ENCODE measurements around the gene ARL5B.
"Not testable (repeated sequence)": the region's sequence is repeated elsewhere in the genome, so short reads cannot be mapped to it uniquely, and the experiment has no call there.

ARL5B gene, protein sequence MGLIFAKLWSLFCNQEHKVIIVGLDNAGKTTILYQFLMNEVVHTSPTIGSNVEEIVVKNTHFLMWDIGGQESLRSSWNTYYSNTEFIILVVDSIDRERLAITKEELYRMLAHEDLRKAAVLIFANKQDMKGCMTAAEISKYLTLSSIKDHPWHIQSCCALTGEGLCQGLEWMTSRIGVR

DNA sequence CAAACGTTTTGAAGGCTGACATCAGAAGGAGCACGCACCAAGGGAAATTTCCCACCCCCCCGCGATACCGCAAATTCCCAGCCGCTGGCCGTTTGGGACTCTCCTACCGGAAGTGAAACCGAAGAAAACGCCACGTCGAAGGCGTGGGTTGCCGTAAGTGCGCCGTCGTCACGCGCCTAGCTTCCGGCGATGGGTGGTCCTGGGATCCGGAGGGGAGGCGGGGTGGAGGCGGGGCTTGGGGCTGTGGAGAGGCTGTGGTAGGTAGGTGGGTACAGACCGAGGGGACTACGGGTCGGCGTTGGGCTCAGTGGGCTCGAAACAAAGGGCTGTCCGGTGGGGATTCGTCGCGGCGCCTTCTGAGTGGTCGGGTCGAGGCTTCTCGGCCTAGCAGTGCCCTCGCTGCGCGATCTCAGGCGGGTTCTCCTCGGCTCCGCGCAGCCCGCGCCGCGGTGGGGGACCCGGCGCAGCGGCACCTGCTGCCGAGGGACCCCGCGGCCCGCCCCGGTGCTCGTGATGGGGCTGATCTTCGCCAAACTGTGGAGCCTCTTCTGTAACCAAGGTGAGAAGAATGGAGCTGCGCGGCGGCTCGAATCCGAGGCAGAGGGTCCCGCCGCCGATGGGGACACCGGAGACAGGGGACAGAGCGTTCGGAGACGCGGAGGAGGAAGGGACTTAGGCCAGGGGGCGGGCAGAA is at the start of gene ARL5B:
TSS of gene ARL5B (plus strand) at position 307 of the 694 bp plus-strand sequence. CDS start at position 514, 207 bp downstream.
- peak; percentile 71 for DNase-seq (ENCODE audit: low spot score)

DNA sequence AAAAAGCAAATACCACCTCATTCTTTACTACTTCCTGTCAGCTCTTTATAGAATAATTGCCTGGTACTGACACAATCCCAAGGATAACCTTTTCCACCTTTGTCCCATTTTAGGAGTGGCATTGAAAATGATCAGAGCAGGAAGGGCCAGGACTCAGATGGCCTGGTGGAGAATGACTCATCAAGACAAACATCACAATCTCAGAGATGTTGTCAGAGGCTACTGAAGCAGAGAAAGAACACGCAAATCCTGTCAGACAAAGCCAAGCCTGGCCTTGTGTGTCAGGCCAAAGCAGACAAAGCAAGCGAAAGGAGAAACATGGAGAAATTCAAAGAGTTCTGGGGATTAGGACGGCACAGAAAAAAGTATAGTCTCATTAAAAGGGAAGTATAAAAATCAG is 48.7 kb upstream of the ARL5B start:
- peak; percentile 42 for DNase-seq (ENCODE audit: low spot score)

DNA sequence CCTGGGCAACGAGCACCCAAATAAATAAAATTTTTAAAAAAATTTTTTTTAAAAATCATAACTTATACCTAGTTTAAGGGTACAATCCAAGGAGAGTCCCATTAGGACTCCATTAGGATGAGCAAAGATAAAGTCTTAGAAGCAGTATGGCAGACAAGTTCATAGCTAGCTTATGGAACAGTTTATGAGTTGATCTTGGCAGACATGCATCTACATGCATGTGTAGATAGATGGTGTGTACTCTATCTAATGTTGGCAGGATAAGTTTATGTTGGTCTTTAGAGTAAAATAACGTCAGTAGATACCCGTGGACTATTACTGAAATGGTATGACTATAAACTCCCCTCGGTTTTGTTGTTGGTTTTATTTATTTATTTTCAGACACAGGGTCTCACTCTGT is 48.1 kb upstream of the ARL5B start:
- DNase-seq (ENCODE audit: low spot score), result no peak

DNA sequence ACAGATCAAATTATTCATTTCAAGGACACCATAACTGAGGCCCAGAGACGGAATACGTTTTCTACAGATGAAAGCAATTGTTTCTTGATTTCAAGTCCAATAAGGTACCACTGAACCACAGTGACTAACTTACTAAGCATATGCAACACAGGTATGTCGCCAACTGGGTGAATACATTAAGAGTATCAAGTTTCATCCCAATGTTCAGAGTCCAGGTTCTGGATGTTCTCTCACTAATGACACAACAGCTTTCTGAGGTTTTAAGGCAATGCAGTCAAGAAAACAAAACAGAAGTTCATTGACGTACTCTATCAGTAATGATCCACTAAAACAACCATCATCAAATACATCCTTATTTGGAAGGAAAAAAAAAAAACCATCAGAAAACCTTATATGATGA is 43.6 kb upstream of the ARL5B start:
- no peak for DNase-seq (ENCODE audit: low spot score)

DNA sequence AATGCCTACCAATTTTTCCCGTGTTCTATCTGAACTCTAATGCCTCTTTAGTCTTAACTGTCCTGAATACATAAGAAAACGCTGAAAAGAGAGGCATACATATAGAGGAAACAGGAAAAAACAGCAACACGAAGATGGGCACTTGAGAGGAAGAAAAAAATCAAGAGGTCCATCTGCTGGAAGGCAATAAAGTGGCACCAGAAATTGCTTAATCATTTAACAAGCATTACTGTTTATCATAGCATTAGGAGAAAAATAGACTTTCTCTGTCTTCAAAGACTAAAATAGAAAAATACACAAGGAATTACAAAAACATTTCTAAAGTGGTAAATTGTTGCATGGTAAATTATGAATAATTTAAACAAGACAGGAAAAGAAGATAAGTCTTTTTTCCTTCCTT is 42.9 kb upstream of the ARL5B start:
- no peak for DNase-seq (ENCODE audit: low spot score)

DNA sequence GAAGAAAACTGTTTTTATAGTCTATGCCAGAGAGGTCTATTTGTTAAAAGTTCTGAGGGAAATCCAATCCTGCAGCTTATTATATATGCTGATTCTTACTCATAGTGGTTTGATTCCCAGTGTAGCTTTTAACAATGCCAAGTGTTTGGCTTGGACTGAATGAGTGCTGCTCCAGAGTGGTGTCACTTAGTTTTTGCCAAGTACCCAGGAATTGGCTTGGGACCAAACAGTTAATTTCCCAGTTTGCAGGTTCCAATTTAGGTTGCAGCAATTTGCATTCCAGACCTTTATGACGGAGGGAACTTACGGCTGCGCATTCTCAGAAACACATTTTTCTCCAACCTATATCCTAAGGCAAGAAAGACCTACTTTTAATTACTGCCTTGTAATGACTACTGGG is 40.2 kb upstream of the ARL5B start:
- no peak for DNase-seq (ENCODE audit: low spot score)

DNA sequence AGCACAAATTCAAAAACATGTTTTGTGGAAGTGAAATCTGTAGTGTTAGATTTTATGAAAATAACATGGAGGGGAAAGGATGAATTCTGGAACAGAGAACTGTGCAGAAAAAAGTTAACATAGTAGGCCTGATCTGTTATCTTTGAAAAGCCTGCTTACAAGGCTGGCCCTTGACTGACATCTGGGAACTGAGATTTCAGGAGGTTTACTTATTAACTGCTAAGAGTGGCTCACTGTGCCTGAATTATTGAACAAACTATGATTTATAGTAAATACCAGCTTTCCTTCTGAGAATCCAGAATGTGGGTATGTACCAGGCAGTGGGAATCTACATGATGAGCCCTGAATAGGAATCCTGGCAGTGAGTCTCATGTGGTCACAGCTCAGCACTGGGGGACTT is 38.4 kb upstream of the ARL5B start:
- DNase-seq (ENCODE audit: low spot score), result no peak

DNA sequence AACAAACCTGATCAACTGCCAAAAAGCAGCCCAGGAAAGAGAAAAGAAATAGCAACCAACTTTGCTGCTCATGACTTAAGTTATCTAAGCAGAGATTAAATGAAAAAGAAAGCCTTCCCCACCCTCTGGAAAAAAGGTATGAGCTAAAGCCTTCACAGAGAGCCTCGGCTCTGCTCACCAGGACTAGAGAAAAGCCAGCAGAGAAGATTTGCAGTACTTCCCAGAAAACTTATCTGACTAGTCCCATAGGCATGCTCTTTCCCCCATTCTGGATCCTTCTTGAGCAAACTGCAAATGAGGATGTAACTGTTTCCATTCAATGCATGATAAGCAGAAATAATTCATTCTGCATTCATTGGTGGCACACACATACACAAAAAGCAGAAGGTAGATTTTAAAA is 35.6 kb upstream of the ARL5B start:
- not testable (repeated sequence) for DNase-seq (ENCODE audit: low spot score)

DNA sequence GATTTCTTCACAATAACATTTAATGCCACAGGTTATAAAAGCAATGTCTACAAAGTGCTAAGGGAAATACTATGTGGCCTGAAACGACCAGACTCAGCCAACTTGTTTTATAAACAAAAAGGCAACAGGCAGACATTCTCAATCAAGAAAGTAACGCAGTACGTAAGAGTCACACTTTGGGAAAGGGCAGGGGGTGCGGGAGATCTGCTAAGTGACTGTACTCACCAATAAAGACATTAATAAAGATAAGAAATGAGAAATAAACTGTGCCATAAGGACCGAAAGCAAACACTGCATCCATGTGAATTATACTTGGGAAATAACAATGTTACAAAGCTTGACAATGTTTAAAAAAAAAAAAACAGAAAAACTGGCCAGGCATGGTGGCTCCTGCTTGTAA is 33.3 kb upstream of the ARL5B start:
- DNase-seq (ENCODE audit: low spot score), result no peak

DNA sequence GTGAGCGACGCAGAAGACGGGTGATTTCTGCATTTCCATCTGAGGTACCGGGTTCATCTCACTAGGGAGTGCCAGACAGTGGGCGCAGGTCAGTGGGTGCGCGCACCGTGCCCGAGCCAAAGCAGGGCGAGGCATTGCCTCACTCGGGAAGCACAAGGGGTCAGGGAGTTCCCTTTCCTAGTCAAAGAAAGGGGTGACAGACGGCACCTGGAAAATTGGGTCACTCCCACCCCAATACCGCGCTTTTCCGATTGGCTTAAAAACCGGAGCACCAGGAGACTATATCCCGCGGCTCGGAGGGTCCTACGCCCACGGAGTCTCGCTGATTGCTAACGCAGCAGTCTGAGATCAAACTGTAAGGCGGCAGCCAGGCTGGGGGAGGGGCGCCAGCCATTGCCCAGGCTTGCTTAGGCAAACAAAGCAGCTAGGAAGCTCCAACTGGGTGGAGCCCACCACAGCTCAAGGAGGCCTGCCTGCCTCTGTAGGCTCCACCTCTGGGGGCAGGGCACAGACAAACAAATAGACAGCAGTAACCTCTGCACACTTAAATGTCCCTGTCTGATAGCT is 31.7 kb upstream of the ARL5B start:
- not testable (repeated sequence) for DNase-seq (ENCODE audit: low spot score)

DNA sequence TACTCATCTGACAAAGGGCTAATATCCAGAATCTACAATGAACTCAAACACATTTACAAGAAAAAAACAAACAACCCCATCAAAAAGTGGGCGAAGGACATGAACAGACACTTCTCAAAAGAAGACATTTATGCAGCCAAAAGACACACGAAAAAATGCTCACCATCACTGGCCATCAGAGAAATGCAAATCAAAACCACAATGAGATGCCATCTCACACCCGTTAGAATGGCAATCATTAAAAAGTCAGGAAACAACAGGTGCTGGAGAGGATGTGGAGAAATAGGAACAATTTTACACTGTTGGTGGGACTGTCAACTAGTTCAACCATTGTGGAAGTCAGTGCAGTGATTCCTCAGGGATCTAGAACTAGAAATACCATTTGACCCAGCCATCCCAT is 26.7 kb upstream of the ARL5B start:
- DNase-seq (ENCODE audit: low spot score), result not testable (repeated sequence)

DNA sequence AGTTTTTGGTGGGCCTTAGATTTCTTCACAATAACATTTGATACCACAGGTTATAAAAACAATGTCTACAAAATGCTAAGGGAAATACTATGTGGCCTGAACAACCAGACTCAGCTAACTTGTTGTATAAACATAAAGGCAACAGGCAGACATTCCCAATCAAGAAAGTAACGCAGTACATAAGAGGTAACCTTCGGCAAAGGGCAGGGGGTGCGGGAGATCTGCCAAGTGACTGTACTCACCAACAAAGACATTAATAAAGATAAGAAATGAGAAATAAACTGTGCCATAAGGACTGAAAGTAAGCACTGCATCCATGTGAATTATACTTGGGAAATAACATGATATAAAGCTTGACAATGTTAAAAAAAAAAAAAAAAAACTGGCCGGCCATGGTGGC is 23.2 kb upstream of the ARL5B start:
- DNase-seq (ENCODE audit: low spot score), result no peak

DNA sequence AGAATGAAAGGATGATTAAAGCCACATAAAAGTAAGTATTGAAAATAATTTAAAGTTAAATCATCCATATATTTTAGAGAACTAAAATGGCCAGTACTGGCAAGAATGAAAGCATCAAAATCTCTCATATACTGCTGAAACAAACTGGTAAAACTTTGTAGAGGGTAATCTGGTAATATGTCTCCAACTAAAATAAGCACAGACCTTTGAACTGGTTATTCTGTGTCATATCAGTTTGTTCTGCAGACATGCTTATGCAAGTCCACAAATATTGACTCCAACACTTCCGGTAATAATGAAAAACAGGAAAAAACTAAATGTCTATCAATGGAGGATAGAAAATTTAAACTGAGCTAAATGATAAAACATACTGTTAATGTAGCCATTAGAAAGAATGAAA is 21.8 kb upstream of the ARL5B start:
- not testable (repeated sequence) for DNase-seq (ENCODE audit: low spot score)

DNA sequence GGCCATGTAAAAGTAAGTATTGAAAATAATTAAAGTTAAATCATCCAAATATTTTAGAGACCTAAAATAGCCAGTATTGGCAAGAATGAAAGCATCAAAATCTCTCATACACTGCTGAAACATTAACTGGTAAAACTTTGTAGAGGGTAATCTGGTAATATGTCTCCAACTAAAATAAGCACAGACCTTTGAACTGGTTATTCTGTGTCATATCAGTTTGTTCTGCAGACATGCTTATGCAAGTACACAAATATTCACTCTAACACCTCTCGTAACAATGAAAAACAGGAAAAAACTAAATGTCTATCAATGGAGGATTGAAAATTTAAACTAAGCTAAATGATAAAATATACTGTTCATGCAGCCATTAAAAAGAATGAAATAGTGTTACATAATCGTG is 19.5 kb upstream of the ARL5B start:
- DNase-seq (ENCODE audit: low spot score), result not testable (repeated sequence)

DNA sequence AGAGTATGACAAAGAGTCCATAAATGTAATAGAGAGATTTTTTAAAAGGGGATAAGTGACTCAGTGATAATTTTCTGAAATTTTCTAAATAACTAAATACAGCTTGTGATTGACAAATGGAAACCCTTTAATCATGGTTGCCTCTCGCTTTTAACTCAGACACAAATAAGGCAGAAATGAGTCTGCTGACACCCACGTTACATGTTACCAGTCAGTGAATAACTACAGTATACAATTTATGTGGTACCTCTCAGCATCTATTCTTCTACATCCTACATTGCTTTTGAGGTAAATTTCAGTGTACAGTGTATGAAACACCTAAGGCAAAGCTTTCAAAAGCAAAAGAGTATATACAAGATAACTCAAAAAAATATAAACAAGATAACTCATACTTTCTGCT is 12.1 kb upstream of the ARL5B start:
- DNase-seq (ENCODE audit: low spot score), result no peak

DNA sequence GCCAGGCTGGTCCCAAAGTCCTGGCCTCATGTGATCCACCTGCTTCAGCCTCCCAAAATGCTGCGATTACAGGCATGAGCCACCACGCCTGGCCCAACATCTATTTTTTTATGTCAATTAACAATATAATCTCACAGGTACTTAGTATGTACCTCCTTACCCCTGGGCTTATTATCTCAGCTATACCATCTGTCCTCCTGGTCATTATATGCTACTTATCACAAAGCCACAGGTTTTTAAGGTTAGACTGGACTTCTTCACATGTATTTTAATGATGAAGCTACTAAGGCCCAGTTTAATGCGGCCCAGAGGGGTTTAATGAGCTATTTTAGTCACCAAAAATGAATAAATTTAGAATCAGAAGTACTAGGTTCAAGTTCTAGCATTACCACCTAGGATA is 11.3 kb upstream of the ARL5B start:
- no peak for DNase-seq (ENCODE audit: low spot score)

DNA sequence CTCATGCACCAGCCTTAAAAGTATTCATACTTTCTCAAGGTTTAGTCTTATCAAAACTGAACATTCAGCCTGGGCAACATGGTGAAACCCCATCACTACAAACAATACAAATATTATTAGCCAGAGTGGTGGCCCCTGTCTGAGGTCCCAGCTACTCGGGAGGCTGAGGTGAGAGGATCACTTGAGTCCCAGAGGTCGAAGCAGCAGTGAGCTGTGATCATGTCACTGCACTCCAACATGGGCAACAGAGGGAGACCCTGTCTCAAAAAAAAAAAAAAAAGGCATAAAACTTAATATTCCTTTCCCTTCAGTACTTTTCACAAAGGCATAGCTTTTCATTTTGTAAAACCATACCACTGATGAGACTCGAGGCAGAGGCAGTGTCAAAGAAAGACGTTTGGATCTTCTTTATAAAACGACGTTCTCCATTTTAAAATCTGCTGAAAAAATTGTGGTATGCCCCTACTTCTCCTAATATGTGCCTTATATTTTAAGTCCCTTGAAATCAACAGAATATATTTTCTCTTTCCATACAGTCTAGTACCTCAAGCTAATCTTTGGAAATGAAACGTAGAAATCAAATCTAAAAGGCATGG is 9.8 kb upstream of the ARL5B start:
- DNase-seq (ENCODE audit: low spot score), result no peak

DNA sequence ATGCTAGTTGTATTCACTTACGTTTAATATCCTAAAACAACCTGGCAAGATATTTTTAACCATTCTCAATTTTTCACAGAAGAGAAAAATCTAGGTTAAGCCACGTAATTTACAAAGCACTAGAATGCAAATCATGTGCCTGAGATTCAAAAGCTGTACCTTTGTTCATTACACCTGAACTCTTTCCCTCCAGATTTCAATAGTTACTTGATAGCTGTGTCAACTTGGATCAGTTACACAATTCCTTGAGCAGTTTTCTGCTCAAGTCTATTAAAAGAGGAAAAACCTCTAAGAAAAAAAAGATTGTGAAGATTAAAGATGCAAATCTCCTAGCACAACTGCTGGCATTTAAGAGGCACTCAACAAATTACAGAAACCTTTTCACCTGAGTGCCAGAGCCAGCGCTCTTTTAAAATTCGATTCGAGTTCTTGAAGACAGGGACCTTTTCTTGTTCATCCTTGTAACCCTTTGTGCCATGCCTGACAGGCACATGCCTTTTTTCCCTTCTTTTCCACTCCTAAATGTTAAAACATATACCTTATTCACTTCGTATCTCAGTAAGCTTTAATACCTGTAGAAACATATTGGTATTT is 8.7 kb upstream of the ARL5B start:
- DNase-seq (ENCODE audit: low spot score), result no peak

DNA sequence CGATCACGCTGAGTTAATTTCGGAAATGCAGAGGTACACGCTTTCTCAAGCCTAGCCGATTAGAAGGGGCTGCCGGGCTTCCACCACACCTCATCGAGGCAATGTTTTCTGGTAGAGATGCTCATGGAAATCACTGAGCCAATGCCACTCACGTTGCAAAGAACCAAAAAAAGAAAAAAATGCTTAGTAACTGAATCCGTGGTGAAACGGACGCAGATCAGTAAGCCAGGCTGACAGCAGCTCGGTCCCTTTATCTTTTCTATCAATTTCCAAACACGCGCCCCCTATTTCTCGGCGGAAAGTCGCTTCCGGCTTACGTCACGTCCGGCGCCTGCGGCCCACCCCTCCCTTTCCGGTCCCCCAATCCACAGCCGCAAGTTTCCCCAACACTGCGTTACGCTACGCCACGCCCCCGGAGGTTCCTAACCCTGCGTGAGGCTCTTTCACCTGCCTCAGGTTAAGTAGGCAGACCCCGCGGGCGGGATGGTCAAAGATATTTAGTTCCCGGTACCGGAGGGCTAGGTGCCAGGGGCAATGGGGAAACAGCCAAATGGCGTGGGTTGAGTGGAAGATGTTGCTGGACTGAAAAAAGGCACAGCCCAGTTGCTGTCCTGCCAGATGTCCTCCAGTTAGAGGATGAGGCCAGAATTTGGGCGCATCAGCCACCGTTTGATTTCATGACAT is 7.8 kb upstream of the ARL5B start, which contains the start of gene NSUN6:
TSS of gene NSUN6 (minus strand) at position 264 of the 684 bp plus-strand sequence. CDS start 384 bp downstream, outside the sequence.
- peak; percentile 43 for DNase-seq (ENCODE audit: low spot score)

DNA sequence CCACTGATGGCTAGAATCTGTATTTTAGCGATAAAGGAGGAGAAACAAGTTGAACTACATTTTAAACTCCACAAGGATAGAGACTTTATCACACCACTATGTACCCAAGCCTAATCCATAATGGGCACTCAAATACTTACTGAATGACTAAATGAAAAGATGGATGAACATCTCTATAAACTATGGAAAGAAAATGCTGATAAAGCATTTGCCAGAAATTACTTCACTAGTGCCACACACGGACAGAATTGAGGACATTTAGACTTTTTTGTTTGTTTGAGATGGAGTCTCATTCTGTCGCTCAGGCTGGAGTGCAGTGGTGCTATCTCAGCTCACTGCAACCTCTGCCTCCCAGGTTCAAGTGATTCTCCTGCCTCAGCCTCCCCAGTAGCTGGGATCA is 6.1 kb upstream of the ARL5B start:
- DNase-seq (ENCODE audit: low spot score), result no peak

DNA sequence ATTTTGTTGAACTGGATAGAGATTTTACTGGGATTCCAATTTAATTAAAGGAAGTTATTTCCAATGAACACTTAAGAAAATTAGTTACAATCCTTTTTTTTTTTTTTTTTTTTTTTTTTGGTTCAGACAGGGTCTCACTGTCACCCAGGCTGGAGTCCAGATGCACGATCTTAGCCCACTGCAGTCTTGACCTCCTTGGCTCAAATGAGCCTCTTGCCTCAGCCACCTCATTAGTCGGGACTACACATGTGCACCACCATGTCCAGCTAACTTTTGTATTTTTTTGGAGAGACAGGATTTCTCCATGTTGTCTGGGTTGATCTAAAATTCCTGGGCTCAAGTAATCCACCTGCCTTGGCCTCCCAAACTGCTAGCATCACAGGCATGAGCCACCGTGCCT is 2.5 kb upstream of the ARL5B start:
- DNase-seq (ENCODE audit: low spot score), result no peak

Data from HuH-7.5 (cell line).